Measurements from ENCODE around the gene STARD8. TPM values are rescaled to one million over a fixed set of nuclear protein-coding genes. Genes with fewer than 3 reads are reported as not detected.

Gene STARD8
- total and polyA plus RNA-seq, 7 donors = 4.2 to 25.8 (median 8.8) TPM

GRCh38 chrX:68718443-68718820 lies 71.0 kb downstream of the STARD8 start:
- no peaks in the 10 kb centered on the region for H3K9me3 ChIP-seq
- intact Hi-C loops (cut with DNase I) = no loop called here
- DNase-seq (peak in 1 of 2 donors; percentile 18), ATAC-seq (no peak)
- TF ChIP-seq, protein P1, sequence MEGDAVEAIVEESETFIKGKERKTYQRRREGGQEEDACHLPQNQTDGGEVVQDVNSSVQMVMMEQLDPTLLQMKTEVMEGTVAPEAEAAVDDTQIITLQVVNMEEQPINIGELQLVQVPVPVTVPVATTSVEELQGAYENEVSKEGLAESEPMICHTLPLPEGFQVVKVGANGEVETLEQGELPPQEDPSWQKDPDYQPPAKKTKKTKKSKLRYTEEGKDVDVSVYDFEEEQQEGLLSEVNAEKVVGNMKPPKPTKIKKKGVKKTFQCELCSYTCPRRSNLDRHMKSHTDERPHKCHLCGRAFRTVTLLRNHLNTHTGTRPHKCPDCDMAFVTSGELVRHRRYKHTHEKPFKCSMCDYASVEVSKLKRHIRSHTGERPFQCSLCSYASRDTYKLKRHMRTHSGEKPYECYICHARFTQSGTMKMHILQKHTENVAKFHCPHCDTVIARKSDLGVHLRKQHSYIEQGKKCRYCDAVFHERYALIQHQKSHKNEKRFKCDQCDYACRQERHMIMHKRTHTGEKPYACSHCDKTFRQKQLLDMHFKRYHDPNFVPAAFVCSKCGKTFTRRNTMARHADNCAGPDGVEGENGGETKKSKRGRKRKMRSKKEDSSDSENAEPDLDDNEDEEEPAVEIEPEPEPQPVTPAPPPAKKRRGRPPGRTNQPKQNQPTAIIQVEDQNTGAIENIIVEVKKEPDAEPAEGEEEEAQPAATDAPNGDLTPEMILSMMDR (IDR thresholded peaks at IDR 0.05) = no peak
- H3K27ac ChIP-seq = no peak overlapping the region
- H3K4me3 ChIP-seq = no peak overlapping the region
- peaks cover 10 to 94% of the 10 kb centered on the region in 2 donors for H3K36me3 ChIP-seq (ENCODE audit: insufficient read depth in 1 of 2, low read depth in 1 of 2)
- WGBS, 3 donors = 87 to 100% (median 93%) methylated on average over 3 to 10 of the region's 10 CpGs
- no peaks in the 10 kb centered on the region for H3K4me1 ChIP-seq
- peaks cover 0 to 5% (median 0%) of the 10 kb centered on the region in 3 donors for H3K27me3 ChIP-seq (ENCODE audit: insufficient read depth in 3 of 3, low read length in 2 of 3)

- DNase-seq = peak in 1 of 2 donors; percentile 18
- intact Hi-C loops (cut with DNase I) = no loop called here
- Histone ChIP-seq H3K27me3 (ENCODE audit: insufficient read depth in 3 of 3, low read length in 2 of 3) (no peaks in the 10 kb centered on the region), H3K4me1 (no peaks in the 10 kb centered on the region), H3K4me3 (no peak overlapping the region), H3K27ac (no peak overlapping the region), H3K36me3 (ENCODE audit: insufficient read depth in 1 of 2, low read depth in 1 of 2) (peaks cover 10 to 92% of the 10 kb centered on the region in 2 donors), H3K9me3 (no peaks in the 10 kb centered on the region)
- WGBS, 3 donors = 72 to 86% (median 81%) methylated on average over 14 of the region's 14 CpGs
- peak in 1 of 4 donors; percentile 7 for ATAC-seq
- TF ChIP-seq, protein P1 (IDR thresholded peaks at IDR 0.05) = no peak
Observed at GRCh38 chrX:68719181-68719903, 71.9 kb downstream of the STARD8 start.

DNA sequence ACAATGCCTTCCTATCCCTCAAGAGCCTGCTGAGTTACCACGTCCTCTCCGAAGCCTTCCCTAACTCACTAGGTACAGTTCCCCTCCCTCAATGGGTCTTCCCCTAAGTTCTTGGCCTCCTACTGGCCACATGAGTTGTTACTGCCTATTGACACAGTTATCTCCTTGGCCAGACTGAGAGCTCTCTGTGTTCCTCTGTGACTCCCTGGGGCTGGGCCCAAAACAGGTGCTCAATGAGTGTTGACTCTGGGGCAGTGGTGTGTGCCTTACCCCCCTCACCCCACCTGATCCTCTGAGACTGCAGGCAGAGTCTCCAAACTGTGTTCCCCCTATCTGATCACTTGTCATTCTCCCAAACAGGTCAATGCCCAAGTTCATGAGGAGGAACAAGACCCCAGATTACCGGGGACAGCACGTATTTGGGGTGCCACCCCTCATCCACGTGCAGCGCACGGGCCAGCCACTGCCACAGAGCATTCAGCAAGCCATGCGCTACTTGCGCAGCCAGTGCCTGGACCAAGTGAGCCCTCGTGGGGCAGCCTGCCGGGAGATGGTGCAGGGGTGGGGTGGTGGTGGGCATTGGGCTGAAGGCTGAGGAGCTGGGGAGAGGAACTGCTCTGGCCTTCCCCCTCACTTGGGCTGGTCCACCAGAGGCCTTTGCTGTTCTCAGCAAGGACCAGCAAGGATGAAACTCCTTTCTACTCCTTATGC lies 72.6 kb downstream of the STARD8 start:
- Histone ChIP-seq H3K4me3 (no peak overlapping the region), H3K27me3 (ENCODE audit: insufficient read depth in 3 of 3, low read length in 2 of 3) (no peaks in the 10 kb centered on the region), H3K36me3 (ENCODE audit: insufficient read depth in 1 of 2, low read depth in 1 of 2) (peaks cover 10 to 92% of the 10 kb centered on the region in 2 donors), H3K4me1 (no peaks in the 10 kb centered on the region), H3K9me3 (no peaks in the 10 kb centered on the region), H3K27ac (no peak overlapping the region)
- TF ChIP-seq, protein P1 (IDR thresholded peaks at IDR 0.05) = no peak
- ATAC-seq = peak in 2 of 4 donors; percentile 44 to 46
- WGBS, 3 donors = 81 to 89% (median 86%) methylated on average over 9 to 11 of the region's 11 CpGs
- intact Hi-C loops (cut with DNase I) = no loop called here
- DNase-seq = peak in 1 of 2 donors; percentile 32

DNA sequence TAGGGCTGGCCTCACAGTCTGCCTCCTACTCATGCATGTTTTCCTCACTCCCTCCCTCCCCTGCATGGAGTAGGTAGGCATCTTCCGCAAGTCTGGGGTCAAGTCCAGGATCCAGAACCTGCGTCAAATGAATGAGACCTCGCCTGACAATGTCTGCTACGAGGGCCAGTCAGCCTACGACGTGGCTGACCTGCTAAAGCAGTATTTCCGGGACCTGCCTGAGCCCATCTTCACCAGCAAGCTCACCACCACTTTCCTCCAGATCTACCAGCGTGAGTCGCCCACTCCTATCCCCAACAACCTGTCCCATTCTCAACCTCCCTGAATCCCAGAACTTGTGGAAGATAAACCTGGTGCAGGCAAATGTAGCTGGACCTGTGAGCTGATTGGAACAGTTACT lies 73.4 kb downstream of the STARD8 start:
- intact Hi-C loops (cut with DNase I) = no loop called here
- Histone ChIP-seq H3K36me3 (ENCODE audit: insufficient read depth in 1 of 2, low read depth in 1 of 2) (peaks cover 10 to 92% of the 10 kb centered on the region in 2 donors), H3K27ac (no peak overlapping the region), H3K27me3 (ENCODE audit: insufficient read depth in 3 of 3, low read length in 2 of 3) (no peaks in the 10 kb centered on the region), H3K9me3 (no peaks in the 10 kb centered on the region), H3K4me3 (no peak overlapping the region), H3K4me1 (no peaks in the 10 kb centered on the region)
- DNase-seq (no peak), ATAC-seq (no peak)
- WGBS, 3 donors = 92 to 95% (median 92%) methylated on average over 6 to 9 of the region's 9 CpGs
- TF ChIP-seq, protein P1 (IDR thresholded peaks at IDR 0.05) = no peak

All from psoas muscle (tissue), 8 donors.